Type B pancreatic cell (in vitro differentiated cells): Measurements from ENCODE around the gene SIRT5. TPM values are rescaled to one million over a fixed set of nuclear protein-coding genes. Genes with fewer than 3 reads are reported as not detected.
A peak's percentile ranks its signal among the peaks of the same experiment; 100 is the strongest.

Source experiments
- DNase-seq: peaks from one replicate; pipeline ENCODE4 v3.0.0; 2021; ENCODE audit warnings: mixed read lengths; ENCODE audit not compliant: unreplicated experiment; ENCODE audit errors: extremely low spot score
- H3K27ac Mint-ChIP-seq: 2 replicates; pipeline ENCODE4 v1.8.0; 2021; ENCODE audit warnings: mild to moderate bottlenecking, mixed read lengths
- H3K27me3 Mint-ChIP-seq: 2 replicates; pipeline ENCODE4 v1.8.0; 2021; ENCODE audit warnings: mixed read lengths
- H3K36me3 Mint-ChIP-seq: 2 replicates; pipeline ENCODE4 v1.8.0; 2021; ENCODE audit warnings: mixed read lengths
- H3K4me1 Mint-ChIP-seq: one replicate; pipeline ENCODE4 v1.8.0; 2021; ENCODE audit warnings: mixed read lengths; ENCODE audit not compliant: unreplicated experiment
- H3K4me3 Mint-ChIP-seq: 2 replicates; pipeline ENCODE4 v1.8.0; 2021; ENCODE audit warnings: mild to moderate bottlenecking, mixed read lengths
- H3K9me3 Mint-ChIP-seq: 2 replicates; pipeline ENCODE4 v1.8.0; 2021; ENCODE audit warnings: mixed read lengths
- CTCF ChIP-seq: fragments of 200-600 bp; sonication (generic); conservative IDR thresholded peaks from 2 replicates; pipeline ENCODE4 v1.5.0; 2021; ENCODE audit warnings: antibody characterized with exemption, mild to moderate bottlenecking
- total RNA-seq: library from RNA; stranded (reverse); gene quantifications from 2 replicates; pipeline ENCODE4 v1.2.1, GENCODE V29; 2021; ENCODE audit warnings: low replicate concordance

The SIRT5 gene
- total RNA-seq, 1 donor from 2014 or later = 15.3 TPM

GRCh38 chr6:13615792-13616120 is 41.4 kb downstream of the SIRT5 start:
- DNase-seq = no peak
- Mint-ChIP-seq H3K36me3 (peaks cover 15% of the 10 kb centered on the region), H3K27me3 (no peaks in the 10 kb centered on the region), H3K4me1 (peaks cover 37% of the 10 kb centered on the region), H3K9me3 (no peaks in the 10 kb centered on the region), H3K4me3 (peak overlapping the region; percentile 97), H3K27ac (peak overlapping the region; percentile 96)
- TF ChIP-seq CTCF = no peak

- Mint-ChIP-seq H3K9me3 (no peaks in the 10 kb centered on the region), H3K4me1 (peaks cover 33% of the 10 kb centered on the region), H3K4me3 (peak overlapping the region; percentile 97), H3K36me3 (peaks cover 20% of the 10 kb centered on the region), H3K27ac (peak overlapping the region; percentile 68), H3K27me3 (no peaks in the 10 kb centered on the region)
- no peak for DNase-seq
- no peak for TF ChIP-seq CTCF
Observed at GRCh38 chr6:13617066-13617465, 42.7 kb downstream of the SIRT5 start.

- H3K27ac Mint-ChIP-seq = no peak overlapping the region
- H3K27me3 Mint-ChIP-seq = no peaks in the 10 kb centered on the region
- H3K36me3 Mint-ChIP-seq = peaks cover 17% of the 10 kb centered on the region
- H3K4me3 Mint-ChIP-seq = no peak overlapping the region
- no peak for DNase-seq
- peak; percentile 71 for TF ChIP-seq CTCF
- H3K4me1 Mint-ChIP-seq = no peaks in the 10 kb centered on the region
- no peaks in the 10 kb centered on the region for H3K9me3 Mint-ChIP-seq
Observed at GRCh38 chr6:13624871-13625288, 50.5 kb downstream of the SIRT5 start.

GRCh38 chr6:13629459-13630116 is 55.2 kb downstream of the SIRT5 start:
- no peak for TF ChIP-seq CTCF
- no peak for DNase-seq
- Mint-ChIP-seq H3K9me3 (no peaks in the 10 kb centered on the region), H3K27me3 (no peaks in the 10 kb centered on the region), H3K36me3 (peaks cover 3% of the 10 kb centered on the region), H3K27ac (no peak overlapping the region), H3K4me1 (no peaks in the 10 kb centered on the region), H3K4me3 (no peak overlapping the region)

GRCh38 chr6:13630499-13630898 is 56.1 kb downstream of the SIRT5 start:
- TF ChIP-seq CTCF = no peak
- Mint-ChIP-seq H3K36me3 (peaks cover 6% of the 10 kb centered on the region), H3K4me1 (no peaks in the 10 kb centered on the region), H3K9me3 (no peaks in the 10 kb centered on the region), H3K4me3 (no peak overlapping the region), H3K27ac (no peak overlapping the region), H3K27me3 (no peaks in the 10 kb centered on the region)
- DNase-seq = no peak

GRCh38 chr6:13633343-13633742 is 58.9 kb downstream of the SIRT5 start:
- TF ChIP-seq CTCF = no peak
- no peak for DNase-seq
- Mint-ChIP-seq H3K4me1 (no peaks in the 10 kb centered on the region), H3K27ac (no peak overlapping the region), H3K9me3 (no peaks in the 10 kb centered on the region), H3K27me3 (no peaks in the 10 kb centered on the region), H3K36me3 (peaks cover 13% of the 10 kb centered on the region), H3K4me3 (no peak overlapping the region)
